Stimulated activated CD8-positive, alpha-beta memory T cell treated with anti-CD3 and anti-CD28 coated beads, Interleukin-12 subunit alpha, Interleukin-12 subunit beta, amount 100 ng/mL, for 1 hour (primary cell): Measurements from ENCODE around the gene PCDH18.
"Not testable (repeated sequence)": the region's sequence is repeated elsewhere in the genome, so short reads cannot be mapped to it uniquely, and the experiment has no call there.

Source experiments
- DNase-seq: peaks from one replicate; pipeline ENCODE4 v3.0.0-alpha.2; 2020; ENCODE audit warnings: low read depth

The PCDH18 gene

GRCh38 chr4:137531168-137531985 is 917 bp downstream of the PCDH18 start:
- DNase-seq: no peak

DNA sequence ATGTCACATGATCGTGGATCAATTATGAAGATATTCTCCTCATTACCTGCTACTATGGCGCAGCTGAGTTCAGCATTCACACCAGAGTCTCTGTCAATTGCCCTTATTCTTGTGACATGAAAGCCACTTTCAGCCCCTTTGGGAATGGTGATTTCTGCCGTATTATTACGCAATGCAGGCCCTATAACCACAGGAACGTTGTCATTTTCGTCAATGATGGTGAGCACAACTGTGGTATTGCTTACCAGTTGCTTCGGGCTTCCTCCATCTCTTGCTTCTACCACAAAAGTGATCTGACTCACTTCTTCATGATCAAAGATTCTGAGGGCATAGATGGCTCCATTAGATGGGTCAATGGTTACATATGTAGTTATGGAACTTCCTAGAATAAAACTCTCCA is 2.1 kb downstream of the PCDH18 start:
- no peak for DNase-seq

DNA sequence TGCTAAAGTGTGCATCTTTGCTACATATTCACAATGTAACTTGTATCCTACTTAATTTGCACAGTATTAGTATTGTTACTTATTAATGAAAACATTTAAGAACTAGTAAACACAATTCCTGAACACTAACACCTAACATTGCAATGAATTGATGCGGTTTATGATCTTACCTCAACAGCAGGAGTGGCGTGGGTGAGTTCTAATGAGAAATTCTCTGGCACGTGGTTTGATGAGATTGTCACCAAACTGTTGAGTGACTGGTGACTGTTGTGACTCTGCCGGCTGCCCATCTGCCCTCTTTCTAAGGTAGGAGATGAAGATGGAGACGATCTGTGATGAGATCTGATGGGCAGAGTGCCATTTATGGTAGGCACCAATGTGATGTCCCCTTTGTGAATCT is 2.9 kb downstream of the PCDH18 start:
- no peak for DNase-seq

- DNase-seq: no peak
Measured at GRCh38 chr4:137528673-137529072, 3.6 kb downstream of the PCDH18 start.

DNA sequence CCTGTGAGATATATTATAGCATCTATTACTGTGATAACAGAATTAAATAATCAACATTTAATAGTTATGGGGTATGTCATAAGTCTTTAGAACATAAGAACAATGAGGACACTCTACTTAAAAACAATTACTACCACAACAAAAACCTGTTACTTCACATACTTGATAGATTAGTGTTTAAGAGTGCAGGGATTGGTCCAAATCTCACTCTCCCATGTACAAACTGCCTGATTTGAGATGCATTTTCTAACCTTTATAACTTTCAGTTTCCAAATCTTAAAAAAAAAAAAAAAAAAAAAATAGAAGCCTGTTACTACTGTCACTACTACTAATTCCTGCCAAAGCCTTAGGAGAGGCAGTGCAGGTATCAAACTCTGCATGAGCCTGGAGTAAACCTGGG is 5.6 kb downstream of the PCDH18 start:
- no peak for DNase-seq

DNA sequence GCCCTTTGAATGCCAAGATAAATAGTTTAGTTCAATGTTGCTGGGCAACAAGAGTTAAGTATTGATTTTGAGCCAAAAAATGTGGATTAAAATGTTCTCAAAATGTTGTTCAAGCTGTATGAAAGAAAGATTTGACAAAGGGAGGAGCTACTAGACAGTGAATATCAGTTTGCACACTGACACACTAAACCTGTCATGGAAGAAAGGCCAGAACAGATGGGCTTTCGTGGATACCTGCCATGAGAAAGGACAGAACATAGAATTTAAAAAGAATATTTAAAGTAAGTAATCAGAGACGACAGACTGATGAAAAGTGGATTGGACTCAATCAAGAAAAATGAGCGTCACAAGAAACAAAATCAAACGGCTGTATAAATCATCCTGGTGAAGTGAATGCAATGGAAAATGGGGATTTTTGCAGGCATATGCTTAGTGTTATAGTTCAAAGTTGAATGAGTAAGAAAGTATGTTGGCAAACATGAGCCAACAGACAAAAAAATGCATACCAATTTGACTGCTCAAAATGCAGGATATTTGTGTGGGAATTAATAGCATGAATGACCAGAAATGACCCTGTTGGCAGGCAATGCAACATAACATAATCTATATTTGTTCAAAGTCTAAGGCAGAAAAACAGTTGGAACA is 7.4 kb downstream of the PCDH18 start:
- no peak for DNase-seq

DNA sequence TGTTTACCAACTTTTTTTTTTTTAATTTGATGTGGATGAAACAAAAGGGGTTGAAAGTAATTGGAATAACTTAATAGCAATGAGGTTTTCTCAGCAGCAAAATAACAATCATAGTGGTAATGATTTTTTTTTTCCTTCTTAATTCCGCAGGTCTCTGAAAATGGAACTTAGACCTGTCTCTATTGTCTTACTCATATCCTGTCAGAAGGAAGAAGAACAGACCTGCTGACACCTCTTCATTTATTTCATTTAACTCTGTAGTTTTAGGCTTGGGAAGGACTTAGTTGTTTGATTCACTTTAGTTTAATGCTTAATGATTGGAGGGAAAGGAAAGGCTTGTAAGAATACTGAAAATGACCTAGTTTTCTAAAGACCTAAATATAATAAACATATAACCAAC is 9.0 kb downstream of the PCDH18 start:
- DNase-seq: no peak

DNA sequence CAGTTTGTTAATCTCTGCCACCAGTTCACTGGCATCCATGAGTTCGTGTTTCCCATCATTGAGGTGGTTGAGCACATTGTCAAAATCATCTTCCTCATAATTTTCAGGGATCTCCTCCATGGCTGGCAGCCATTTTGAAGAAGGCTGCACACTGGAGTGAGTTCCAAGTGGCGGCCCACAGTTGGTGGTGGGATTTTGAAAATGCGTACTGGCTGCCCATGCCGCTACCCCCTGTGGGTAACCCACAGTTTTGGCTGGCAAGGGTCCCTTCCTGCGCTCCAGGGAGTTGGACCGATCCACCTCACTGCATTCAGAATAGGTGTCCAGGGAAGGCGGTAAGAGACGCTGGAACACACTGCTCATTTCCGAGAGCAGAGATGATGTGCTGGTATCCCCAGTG is 11.2 kb downstream of the PCDH18 start:
- DNase-seq: no peak

DNA sequence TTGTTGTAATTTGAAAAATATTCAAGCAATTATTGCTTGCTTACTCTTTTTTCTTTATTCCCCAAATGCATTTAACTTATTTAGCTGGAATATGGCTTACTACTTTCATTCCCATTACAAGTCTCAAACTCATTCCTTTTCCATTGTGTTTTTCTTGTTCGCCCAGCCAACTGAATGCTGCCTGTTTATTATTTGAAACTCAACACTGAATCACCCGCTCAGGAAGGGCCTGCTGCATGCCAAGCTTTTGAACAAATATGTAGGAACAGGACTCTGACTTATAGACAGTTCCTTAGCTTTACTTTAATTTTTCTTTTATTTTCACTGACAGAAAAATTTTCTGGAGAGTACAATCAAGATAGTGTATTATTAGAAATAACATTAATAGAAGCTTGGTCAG is 12.9 kb downstream of the PCDH18 start:
- DNase-seq: no peak

GRCh38 chr4:137517323-137517722 is 15.0 kb downstream of the PCDH18 start:
- not testable (repeated sequence) for DNase-seq

- no peak for DNase-seq
Measured at GRCh38 chr4:137514406-137515111, 17.7 kb downstream of the PCDH18 start.

DNA sequence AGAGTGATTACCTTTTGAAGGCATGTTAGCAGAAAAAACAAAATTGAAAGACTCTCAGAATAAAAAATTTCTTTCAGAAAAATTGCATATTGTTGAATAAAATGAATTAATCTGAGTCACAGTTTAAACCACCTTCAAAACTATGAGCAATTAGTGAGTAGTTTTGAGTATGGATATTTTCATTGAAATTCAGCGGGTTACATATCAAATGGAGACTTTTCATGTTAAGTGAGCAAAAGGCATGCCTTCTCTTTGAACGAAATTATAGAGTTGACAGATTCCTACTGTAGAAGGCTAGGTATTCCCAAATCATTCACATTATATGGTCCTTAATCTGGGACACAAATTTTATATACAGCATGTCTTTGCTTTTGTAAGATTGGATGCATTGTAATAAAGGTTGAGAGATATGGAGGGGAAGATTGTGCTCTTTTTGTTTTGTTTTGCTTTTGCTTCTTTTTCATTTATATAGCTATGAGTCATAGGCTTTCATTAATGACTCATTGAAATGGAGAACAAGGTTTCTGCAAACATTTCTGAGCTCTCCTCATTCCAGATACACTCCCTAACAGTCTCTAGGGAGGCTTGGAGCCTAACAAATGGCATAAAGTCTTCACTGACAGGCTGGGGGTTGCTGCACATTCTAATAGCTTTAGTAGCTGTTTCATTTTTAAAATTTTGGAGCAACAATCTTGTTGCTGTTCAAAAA is 21.6 kb downstream of the PCDH18 start:
- DNase-seq: no peak

GRCh38 chr4:137509855-137510282 is 22.4 kb downstream of the PCDH18 start:
- no peak for DNase-seq

DNA sequence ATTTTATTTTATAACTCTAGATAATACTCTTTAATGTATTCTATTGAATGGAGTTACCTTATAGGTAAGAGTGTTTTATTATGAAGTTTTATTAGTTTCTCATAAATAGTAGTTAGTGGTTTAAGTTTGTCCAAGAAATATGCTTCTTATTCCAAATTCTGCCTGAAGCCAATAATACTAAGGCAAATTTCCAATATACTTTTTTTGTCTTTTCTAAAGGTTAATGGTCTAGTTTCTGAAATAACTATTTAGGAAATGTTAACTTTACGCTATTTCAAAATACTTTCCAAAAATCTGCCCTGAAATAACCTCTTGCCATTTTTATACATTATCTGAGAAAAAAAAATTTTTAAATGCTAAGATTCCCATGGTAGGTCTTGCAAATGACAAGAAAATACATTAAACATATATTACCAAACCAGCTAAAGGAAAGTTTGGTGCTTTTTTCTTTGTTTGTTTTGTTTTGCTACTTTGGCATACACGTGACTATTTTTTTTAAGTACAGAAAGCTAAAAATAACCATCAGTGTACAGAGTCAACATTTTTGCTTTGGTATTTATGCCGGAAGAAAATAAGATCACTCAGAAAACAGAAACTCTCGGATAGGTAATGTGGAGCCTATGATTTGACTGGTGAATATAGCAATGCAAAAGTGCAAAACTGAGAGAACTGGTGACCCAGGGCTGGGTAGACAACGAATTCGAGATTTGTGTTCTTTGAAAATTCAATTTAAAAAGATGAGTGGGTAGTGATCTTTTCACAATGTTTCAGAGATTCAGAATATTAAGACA is 29.8 kb downstream of the PCDH18 start:
- DNase-seq: no peak

GRCh38 chr4:137496267-137496666 is 36.0 kb downstream of the PCDH18 start:
- DNase-seq: not testable (repeated sequence)

DNA sequence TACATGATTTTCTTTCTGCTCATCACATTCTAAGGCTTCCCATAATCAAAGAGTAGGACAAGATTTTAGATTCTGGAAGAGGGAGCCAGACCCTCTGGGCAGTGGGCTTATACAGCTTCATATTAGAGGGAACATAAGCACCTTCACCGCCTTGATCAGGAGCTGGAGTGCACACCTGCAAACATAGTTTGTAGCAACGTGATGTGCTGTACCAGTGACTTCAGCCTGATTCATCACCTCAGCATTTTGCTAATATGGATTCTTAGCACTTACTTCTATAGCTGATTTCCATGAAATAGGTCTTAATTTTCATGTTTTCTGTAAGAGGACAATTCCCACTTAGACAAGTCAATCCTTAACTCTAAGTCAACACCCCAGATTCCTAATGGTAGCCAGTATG is 36.7 kb downstream of the PCDH18 start:
- no peak for DNase-seq

DNA sequence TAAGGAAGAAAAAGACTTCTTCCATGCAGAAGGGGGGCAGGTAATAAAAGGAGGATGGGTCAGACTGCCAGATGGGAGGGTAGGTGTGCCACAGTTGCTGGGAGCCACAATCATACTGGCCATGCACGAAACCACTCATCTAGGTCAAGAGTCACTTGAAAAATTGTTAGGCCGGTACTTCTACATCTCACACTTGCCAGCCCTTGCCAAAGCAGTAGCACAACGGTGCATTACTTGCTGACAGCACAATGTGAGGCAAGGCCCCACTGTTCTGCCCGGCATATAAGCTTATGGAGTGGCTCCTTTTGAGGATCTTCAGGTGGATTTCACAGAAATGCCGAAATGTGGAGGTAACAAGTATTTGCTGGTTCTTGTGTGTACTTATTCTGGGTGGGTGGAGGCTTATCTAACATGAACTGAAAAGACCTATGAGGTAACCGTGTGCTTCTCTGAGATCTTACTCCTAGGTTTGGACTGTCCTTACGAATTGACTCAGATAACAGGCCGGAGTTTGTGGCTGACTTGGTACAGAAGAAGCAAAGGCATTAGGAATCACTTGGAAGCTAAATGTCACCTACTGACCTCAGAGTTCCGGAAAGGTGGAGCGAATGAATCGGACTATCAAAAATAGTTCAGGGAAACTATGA is 48.9 kb downstream of the PCDH18 start:
- DNase-seq: not testable (repeated sequence)

DNA sequence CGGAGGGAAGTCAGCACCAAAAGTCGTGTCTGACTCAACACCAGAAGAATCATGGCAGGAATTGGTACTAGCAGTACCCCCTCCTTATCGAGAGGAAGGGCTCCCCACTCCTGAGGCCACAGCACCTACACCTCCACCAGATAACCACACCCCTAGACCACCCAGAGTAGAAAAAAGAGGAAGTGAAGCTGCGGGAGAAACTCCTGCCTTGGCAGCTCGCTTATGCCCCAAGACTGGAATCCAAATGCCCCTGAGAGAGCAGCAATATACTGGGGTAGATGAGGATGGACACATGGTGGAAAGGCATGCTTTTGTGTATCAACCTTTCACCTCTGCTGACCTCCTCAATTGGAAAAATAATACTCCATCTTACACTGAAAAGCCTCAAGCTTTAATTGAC is 52.6 kb downstream of the PCDH18 start:
- DNase-seq: not testable (repeated sequence)

DNA sequence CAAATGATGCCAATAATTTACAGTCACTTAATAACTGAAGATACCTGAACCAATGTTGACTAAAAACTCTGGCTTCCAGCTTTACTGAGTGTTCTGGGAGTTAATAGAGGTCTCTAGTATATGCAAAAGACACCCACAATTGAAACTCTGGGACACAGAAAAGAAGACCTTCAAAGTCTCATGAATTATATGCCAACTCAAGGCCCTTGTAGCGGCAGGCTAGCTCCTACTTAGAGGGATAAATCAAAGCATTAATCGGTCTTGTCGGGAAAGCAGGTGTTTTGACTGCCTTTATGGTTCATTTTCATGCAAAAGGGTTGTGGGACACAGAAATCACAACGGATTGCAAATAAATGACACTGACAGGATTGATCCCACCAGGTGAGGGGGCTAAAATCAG is 55.9 kb downstream of the PCDH18 start:
- no peak for DNase-seq

DNA sequence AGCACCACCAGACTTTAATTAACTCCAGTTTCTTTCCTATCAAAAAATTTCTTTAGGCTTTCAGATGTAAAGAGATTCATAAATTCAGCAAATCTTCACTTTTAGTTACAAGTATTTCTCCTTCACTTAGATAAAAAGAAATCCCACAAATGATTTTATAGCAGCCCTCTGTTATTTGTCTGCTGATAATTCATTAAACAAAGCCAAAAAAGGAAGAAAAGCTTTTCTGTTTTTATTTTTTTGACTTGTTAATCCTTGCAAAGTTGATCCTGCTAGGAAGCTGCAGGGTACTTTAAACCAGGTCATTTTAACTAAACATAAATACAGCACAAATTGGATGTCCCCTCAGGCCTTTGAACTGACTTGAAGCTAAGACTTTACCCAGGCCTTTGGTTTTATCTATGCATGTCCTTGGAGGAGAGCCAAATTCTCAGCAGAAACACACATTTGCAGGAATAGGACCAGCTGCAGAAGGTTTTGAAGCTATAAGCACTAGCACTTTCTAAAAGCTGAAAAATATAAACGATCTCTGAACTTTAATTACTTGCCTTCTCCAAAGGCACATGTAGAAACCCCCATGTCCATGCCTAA is 57.5 kb downstream of the PCDH18 start:
- DNase-seq: no peak

- no peak for DNase-seq
Measured at GRCh38 chr4:137471895-137472294, 60.4 kb downstream of the PCDH18 start.
